ENCODE results near the gene GALNT2. TPM values are rescaled to one million over a fixed set of nuclear protein-coding genes. Genes with fewer than 3 reads are reported as not detected.

GALNT2 gene
- total and polyA plus RNA-seq, 2 of the 13 experiments (the other 11 are each of a cell fraction or from before 2014, with no cell fraction given) = 39.3 to 39.6 TPM

DNA sequence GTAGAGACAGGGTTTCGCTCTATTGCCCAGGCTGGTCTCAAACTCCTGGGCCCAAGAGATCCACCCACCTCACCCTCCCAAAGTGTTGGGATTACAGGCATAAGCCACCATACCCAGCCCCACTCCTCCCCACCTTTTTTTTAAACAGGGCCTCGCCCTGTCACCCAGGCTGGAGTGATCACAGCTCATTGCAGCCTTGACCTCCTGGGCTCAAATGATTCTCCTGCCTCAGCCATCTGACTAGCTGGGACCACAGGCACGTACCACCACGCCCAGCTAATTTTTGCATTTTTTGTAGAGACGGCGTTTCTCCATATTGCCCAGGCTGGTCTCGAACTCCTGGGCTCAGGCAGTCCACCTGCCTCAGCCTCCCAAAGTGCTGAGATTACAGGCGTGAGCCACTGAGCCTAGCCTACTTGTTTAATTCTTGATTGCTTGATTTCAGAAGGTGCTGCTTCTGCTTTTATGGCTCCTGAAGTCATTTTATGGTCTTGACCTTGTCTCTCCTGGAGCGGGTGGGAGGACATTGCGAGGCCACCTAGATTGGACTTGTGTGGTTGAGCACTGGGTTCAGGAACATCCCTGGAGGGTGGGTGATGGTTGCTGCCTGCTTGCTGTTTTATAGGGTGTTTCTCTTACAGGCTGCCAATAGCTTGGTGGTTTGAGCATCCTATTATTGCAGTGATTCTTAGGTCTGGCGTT, 81.9 kb downstream of the GALNT2 start:
- DNase-seq (ENCODE audit: low spot score) (no peak), FAIRE-seq (no peak), ATAC-seq (no peak)
- no TSS peak for BruUV-seq (replicated peaks)
- ChIA-PET POLR2A (interaction anchor here (1.2 kb wide), 1 partner anchor 58 kb away, joined by 3 read pairs; no protein-coding TSS in a partner anchor), CTCF (ENCODE audit: low intra/inter-chr PET ratio, low total read pairs) (no interaction called here)
- Histone ChIP-seq H2AFZ (ENCODE audit: low read length) (no peak overlapping the region), H4K20me1 (ENCODE audit: insufficient read depth, low read length) (no peaks in the 10 kb centered on the region), H3K9ac (ENCODE audit: insufficient read depth, low read depth, low read length) (no peak overlapping the region), H3K27me3 (ENCODE audit: control insufficient read depth in 1 of 2, insufficient read depth in 2 of 2, low read length in 2 of 2) (no peaks in the 10 kb centered on the region), H3K36me3 (replicated peaks in 1 of 2; ENCODE audit: control insufficient read depth in 1 of 2, insufficient read depth in 2 of 2, low read length in 2 of 2) (peaks cover 0 to 1% of the 10 kb centered on the region in 2 experiments; a peak in 1 of 5 replicates), H3K27ac (ENCODE audit: extremely low read length, insufficient read depth, low read length) (no peak overlapping the region), H3K4me1 (ENCODE audit: insufficient read depth, low read length) (peaks cover 54% of the 10 kb centered on the region), H3K9me3 (ENCODE audit: low read length) (no peaks in the 10 kb centered on the region), H3K79me2 (ENCODE audit: insufficient read depth, low read length) (peaks cover 9% of the 10 kb centered on the region), H3K4me3 (replicated peaks in 1 of 3; ENCODE audit: insufficient read depth in 1 of 3, low read depth in 2 of 3, low read length in 3 of 3) (no peak overlapping the region), H3K4me2 (ENCODE audit: low read depth, low read length) (no peak overlapping the region)
- peak; percentile 86; the same call in 1 of the 2 replicates for TF ChIP-seq ZSCAN22 (CRISPR knock-in tag; IDR thresholded peaks at IDR 0.05)
- no peak for TF ChIP-seq CBX5 (CRISPR knock-in tag; IDR thresholded peaks at IDR 0.05; ENCODE audit: borderline replicate concordance)
- in situ Hi-C loops (cut with HindIII; ENCODE audit: extremely low pct_ligation_motif_present, low pct_unique_long_range_greater_than_20kb) = no loop called here
- intact Hi-C loops (cut with micrococcal nuclease; ENCODE audit: unreplicated experiment) = no loop called here
- WGBS (ENCODE audit: low lambda C conversion rate) = 94% methylated on average over 11 of the region's 11 CpGs

DNA sequence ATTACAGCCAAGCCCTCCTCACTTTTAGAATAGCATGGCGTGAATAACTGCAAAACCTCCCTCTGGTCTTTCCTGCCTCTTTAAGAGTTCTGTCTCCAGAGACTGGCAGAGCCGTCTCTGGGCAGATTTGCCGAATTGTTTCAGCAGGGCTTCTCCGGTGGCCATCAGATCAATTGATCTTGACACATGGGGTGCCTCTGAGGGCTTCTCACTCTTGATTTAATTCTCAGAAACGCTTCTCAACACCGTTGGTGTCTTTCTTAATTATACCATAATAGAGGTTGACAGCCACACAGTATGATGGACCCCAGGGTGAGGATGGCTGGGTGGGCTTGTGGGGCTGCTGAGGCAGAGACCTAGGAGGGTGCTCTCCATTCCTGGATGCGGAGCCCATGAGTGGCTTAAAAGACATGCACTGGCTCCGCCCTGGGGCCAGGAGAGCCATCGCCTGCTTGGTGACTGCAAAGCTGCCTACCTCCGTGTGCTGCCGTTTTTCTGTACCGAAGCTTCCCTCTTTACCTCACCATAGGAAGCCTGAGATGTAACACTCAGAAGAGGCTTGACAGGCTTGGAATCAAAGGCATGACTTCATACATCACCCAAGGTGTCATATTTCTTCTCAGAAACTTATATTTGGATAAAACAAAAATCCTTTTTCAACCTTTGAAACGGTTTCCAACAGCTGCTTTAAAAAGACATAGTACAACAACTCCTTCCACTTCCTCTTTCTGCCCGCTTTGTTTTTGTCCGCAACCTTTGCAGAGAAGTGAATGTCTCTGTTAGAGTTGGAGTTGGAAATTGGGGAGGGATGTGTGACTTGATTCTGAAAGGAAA, 82.9 kb downstream of the GALNT2 start:
- in situ Hi-C loops (cut with HindIII; ENCODE audit: extremely low pct_ligation_motif_present, low pct_unique_long_range_greater_than_20kb) (no loop called here), intact Hi-C loops (cut with micrococcal nuclease; ENCODE audit: unreplicated experiment) (no loop called here)
- 97% methylated on average over 15 of the region's 15 CpGs for WGBS (ENCODE audit: low lambda C conversion rate)
- peaks cover 0 to 1% of the 10 kb centered on the region in 2 experiments; a peak in 1 of 5 replicates for H3K36me3 ChIP-seq (replicated peaks in 1 of 2; ENCODE audit: control insufficient read depth in 1 of 2, insufficient read depth in 2 of 2, low read length in 2 of 2)
- DNase-seq (ENCODE audit: low spot score) (no peak), FAIRE-seq (no peak), ATAC-seq (no peak)
- BruUV-seq (replicated peaks) = no TSS peak
- H3K4me3 ChIP-seq (replicated peaks in 1 of 3; ENCODE audit: insufficient read depth in 1 of 3, low read depth in 2 of 3, low read length in 3 of 3) = no peak overlapping the region
- ChIA-PET POLR2A (no interaction called here), CTCF (ENCODE audit: low intra/inter-chr PET ratio, low total read pairs) (no interaction called here)
- H3K9me3 ChIP-seq (ENCODE audit: low read length) = no peaks in the 10 kb centered on the region
- no peak overlapping the region for H3K4me2 ChIP-seq (ENCODE audit: low read depth, low read length)
- no peaks in the 10 kb centered on the region for H3K27me3 ChIP-seq (ENCODE audit: control insufficient read depth in 1 of 2, insufficient read depth in 2 of 2, low read length in 2 of 2)
- H3K9ac ChIP-seq (ENCODE audit: insufficient read depth, low read depth, low read length) = no peak overlapping the region
- no peaks in the 10 kb centered on the region for H4K20me1 ChIP-seq (ENCODE audit: insufficient read depth, low read length)
- peaks cover 57% of the 10 kb centered on the region for H3K4me1 ChIP-seq (ENCODE audit: insufficient read depth, low read length)
- H3K27ac ChIP-seq (ENCODE audit: extremely low read length, insufficient read depth, low read length) = no peak overlapping the region
- no peak overlapping the region for H2AFZ ChIP-seq (ENCODE audit: low read length)
- H3K79me2 ChIP-seq (ENCODE audit: insufficient read depth, low read length) = peaks cover 10% of the 10 kb centered on the region
- TF ChIP-seq ZNF710 (CRISPR knock-in tag; IDR thresholded peaks at IDR 0.05; ENCODE audit: borderline replicate concordance) (no peak), ZNF263 (CRISPR knock-in tag; IDR thresholded peaks at IDR 0.05) (no peak), ATF4 (CRISPR knock-in tag; IDR thresholded peaks at IDR 0.05) (no peak), KDM3A (CRISPR knock-in tag; IDR thresholded peaks at IDR 0.05; ENCODE audit: low read depth) (no peak), PPARG (CRISPR knock-in tag; conservative IDR thresholded peaks at IDR 0.05) (no peak), MBNL3 (CRISPR knock-in tag; conservative IDR thresholded peaks at IDR 0.05) (no peak), MAZ (IDR thresholded peaks at IDR 0.05; ENCODE audit: borderline replicate concordance, low read depth, low read length) (no peak), MAZ (CRISPR knock-in tag; IDR thresholded peaks at IDR 0.05; ENCODE audit: low read depth) (no peak), HCFC1 (IDR thresholded peaks at IDR 0.05; ENCODE audit: low read depth, low read length) (no peak), CENPT (CRISPR knock-in tag; IDR thresholded peaks at IDR 0.05; ENCODE audit: low read depth) (no peak)

Data from HepG2 (cell line).